ENCODE results near the gene SYNDIG1. TPM values are rescaled to one million over a fixed set of nuclear protein-coding genes. Genes with fewer than 3 reads are reported as not detected.

Gene SYNDIG1
- total RNA-seq, 4 donors from 2014 or later, result 5.1 to 15.9 (median 14.3) TPM

GRCh38 chr20:24628985-24629384 lies 159.6 kb downstream of the SYNDIG1 start:
- Histone ChIP-seq H3K4me1 (no peaks in the 10 kb centered on the region), H3K27ac (no peak overlapping the region), H3K27me3 (no peaks in the 10 kb centered on the region), H3K9me3 (peaks cover 0 to 3% (median 0%) of the 10 kb centered on the region in 4 donors), H3K4me3 (no peak overlapping the region), H3K36me3 (no peaks in the 10 kb centered on the region)
- no peak for DNase-seq (ENCODE audit: low spot score in 2 of 2)
- WGBS, 2 donors, result 80 to 91% methylated on average over 6 of the region's 6 CpGs
- no peak for TF ChIP-seq POLR2A (IDR thresholded peaks at IDR 0.05)

- no peak for TF ChIP-seq EP300 (IDR thresholded peaks at IDR 0.05)
- TF ChIP-seq POLR2A (IDR thresholded peaks at IDR 0.05), result no peak
- TF ChIP-seq, protein P1, sequence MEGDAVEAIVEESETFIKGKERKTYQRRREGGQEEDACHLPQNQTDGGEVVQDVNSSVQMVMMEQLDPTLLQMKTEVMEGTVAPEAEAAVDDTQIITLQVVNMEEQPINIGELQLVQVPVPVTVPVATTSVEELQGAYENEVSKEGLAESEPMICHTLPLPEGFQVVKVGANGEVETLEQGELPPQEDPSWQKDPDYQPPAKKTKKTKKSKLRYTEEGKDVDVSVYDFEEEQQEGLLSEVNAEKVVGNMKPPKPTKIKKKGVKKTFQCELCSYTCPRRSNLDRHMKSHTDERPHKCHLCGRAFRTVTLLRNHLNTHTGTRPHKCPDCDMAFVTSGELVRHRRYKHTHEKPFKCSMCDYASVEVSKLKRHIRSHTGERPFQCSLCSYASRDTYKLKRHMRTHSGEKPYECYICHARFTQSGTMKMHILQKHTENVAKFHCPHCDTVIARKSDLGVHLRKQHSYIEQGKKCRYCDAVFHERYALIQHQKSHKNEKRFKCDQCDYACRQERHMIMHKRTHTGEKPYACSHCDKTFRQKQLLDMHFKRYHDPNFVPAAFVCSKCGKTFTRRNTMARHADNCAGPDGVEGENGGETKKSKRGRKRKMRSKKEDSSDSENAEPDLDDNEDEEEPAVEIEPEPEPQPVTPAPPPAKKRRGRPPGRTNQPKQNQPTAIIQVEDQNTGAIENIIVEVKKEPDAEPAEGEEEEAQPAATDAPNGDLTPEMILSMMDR (IDR thresholded peaks at IDR 0.05), result no peak
- Histone ChIP-seq H3K27me3 (no peaks in the 10 kb centered on the region), H3K4me3 (no peak overlapping the region), H3K36me3 (no peaks in the 10 kb centered on the region), H3K27ac (no peak overlapping the region), H3K4me1 (no peaks in the 10 kb centered on the region), H3K9me3 (peaks cover 0 to 3% (median 0%) of the 10 kb centered on the region in 4 donors)
- WGBS, 2 donors, result 75 to 77% methylated on average over 3 of the region's 3 CpGs
- DNase-seq (ENCODE audit: low spot score in 2 of 2), result no peak
Measured at GRCh38 chr20:24629668-24630067, 160.2 kb downstream of the SYNDIG1 start.

DNA sequence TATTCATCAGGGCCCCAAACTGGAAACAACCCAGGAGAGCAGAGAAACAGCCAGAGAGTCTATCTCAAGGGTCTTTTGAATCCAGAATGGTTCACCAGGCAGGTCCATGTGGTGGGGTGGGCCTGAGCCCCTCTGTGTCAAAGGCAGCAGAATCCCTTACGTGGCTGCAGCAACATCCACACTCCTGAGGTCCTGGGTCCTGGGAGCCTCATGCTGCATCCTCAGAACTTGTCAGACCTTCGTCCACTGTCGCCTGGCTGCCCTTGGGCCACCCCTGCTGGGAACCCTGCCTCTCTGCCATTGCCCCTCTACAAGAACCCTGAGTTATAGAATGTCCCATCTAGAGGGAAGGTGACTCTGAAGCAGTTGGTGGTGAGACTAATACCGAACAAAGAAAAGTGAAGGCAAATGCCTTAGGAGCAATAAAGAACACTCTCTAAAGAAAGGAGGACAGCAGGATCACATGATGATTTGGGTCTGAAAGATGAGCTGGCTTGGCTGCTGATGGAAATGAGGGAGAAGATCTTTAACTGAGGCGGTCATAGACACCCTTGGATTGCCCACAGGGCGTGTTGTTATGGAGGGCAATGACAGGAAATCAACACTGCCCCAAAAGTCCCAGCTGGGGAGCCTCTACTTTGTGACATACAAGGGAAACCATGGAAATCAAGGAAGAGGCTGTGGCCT lies 161.2 kb downstream of the SYNDIG1 start:
- Histone ChIP-seq H3K27ac (no peak overlapping the region), H3K27me3 (no peaks in the 10 kb centered on the region), H3K4me3 (no peak overlapping the region), H3K9me3 (peaks cover 0 to 3% (median 0%) of the 10 kb centered on the region in 4 donors), H3K4me1 (no peaks in the 10 kb centered on the region), H3K36me3 (no peaks in the 10 kb centered on the region)
- WGBS, 2 donors, result 85 to 91% methylated on average over 5 to 6 of the region's 6 CpGs
- DNase-seq (ENCODE audit: low spot score in 2 of 2), result no peak
- TF ChIP-seq POLR2A (IDR thresholded peaks at IDR 0.05), result no peak
- TF ChIP-seq EP300 (IDR thresholded peaks at IDR 0.05), result no peak
- TF ChIP-seq, protein P1 (IDR thresholded peaks at IDR 0.05), result no peak

- no peak for DNase-seq (ENCODE audit: low spot score in 2 of 2)
- TF ChIP-seq, protein P1 (IDR thresholded peaks at IDR 0.05), result no peak
- TF ChIP-seq EP300 (IDR thresholded peaks at IDR 0.05), result no peak
- no peak for TF ChIP-seq POLR2A (IDR thresholded peaks at IDR 0.05)
- WGBS, 2 donors, result 96 to 97% methylated on average over 11 of the region's 11 CpGs
- Histone ChIP-seq H3K4me1 (no peaks in the 10 kb centered on the region), H3K27ac (no peak overlapping the region), H3K9me3 (no peaks in the 10 kb centered on the region), H3K27me3 (no peaks in the 10 kb centered on the region), H3K4me3 (no peak overlapping the region), H3K36me3 (no peaks in the 10 kb centered on the region)
Measured at GRCh38 chr20:24631173-24631505, 161.7 kb downstream of the SYNDIG1 start.

DNA sequence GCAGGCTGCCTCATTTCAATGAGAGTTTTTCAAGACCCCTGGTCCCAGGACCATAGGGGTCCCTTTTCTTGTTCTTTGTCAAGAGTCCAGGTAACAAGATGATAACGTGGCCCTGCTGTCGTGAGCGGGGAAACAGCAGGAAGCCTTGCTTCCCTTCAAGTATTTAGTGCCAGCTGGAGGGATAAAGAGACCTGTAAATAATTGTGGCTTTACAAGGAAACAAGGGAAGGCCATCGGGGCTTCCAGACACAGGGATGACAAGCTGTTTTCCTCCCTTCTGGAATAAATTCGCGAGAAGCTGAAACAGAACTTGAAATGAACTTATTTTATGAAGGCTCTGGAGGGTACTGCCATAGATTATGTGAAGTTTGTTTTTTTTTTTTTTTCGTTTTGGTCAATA lies 163.2 kb downstream of the SYNDIG1 start:
- WGBS, 2 donors, result 50 to 55% methylated on average over 7 of the region's 7 CpGs
- Histone ChIP-seq H3K9me3 (no peaks in the 10 kb centered on the region), H3K4me3 (no peak overlapping the region), H3K27me3 (no peaks in the 10 kb centered on the region), H3K4me1 (no peaks in the 10 kb centered on the region), H3K36me3 (no peaks in the 10 kb centered on the region), H3K27ac (no peak overlapping the region)
- TF ChIP-seq POLR2A (IDR thresholded peaks at IDR 0.05) (no peak), EP300 (IDR thresholded peaks at IDR 0.05) (no peak)
- TF ChIP-seq, protein P1 (IDR thresholded peaks at IDR 0.05), result no peak
- DNase-seq (ENCODE audit: low spot score in 2 of 2), result no peak

Data from tibial nerve (tissue), 4 donors.